Right forelimb (tissue), 1 donor: ENCODE data around the gene PDE4D.

Experiments used
- DNase-seq: peaks from one replicate; pipeline ENCODE4 v3.0.0-alpha.2; 2018

The PDE4D gene

GRCh38 chr5:59542306-59542705, 351.2 kb downstream of the PDE4D start:
- DNase-seq = no peak

GRCh38 chr5:59540366-59540765, 353.2 kb downstream of the PDE4D start:
- DNase-seq = no peak

GRCh38 chr5:59538750-59539121, 354.8 kb downstream of the PDE4D start:
- DNase-seq = no peak

- DNase-seq = no peak
Measured at GRCh38 chr5:59537961-59538749, 355.4 kb downstream of the PDE4D start.

GRCh38 chr5:59536875-59537274, 356.7 kb downstream of the PDE4D start:
- DNase-seq = no peak

- DNase-seq = no peak
Measured at GRCh38 chr5:59535561-59535960, 358.0 kb downstream of the PDE4D start.

- no peak for DNase-seq
Measured at GRCh38 chr5:59533730-59534108, 359.8 kb downstream of the PDE4D start.

GRCh38 chr5:59532979-59533729, 360.4 kb downstream of the PDE4D start:
- DNase-seq = no peak

- DNase-seq = no peak
Measured at GRCh38 chr5:59529239-59529638, 364.3 kb downstream of the PDE4D start.

- no peak for DNase-seq
Measured at GRCh38 chr5:59528202-59528862, 365.2 kb downstream of the PDE4D start.

- no peak for DNase-seq
Measured at GRCh38 chr5:59525957-59526356, 367.6 kb downstream of the PDE4D start.

GRCh38 chr5:59525311-59525710, 368.2 kb downstream of the PDE4D start:
- no peak for DNase-seq

GRCh38 chr5:59522201-59522831, 371.2 kb downstream of the PDE4D start:
- no peak for DNase-seq

GRCh38 chr5:59521476-59521875, 372.1 kb downstream of the PDE4D start:
- DNase-seq = no peak

- no peak for DNase-seq
Measured at GRCh38 chr5:59519338-59519737, 374.2 kb downstream of the PDE4D start.

GRCh38 chr5:59517926-59518585, 375.5 kb downstream of the PDE4D start:
- no peak for DNase-seq

- DNase-seq = no peak
Measured at GRCh38 chr5:59516161-59516560, 377.4 kb downstream of the PDE4D start.

- DNase-seq = no peak
Measured at GRCh38 chr5:59506285-59506877, 387.1 kb downstream of the PDE4D start.

- no peak for DNase-seq
Measured at GRCh38 chr5:59504043-59504442, 389.5 kb downstream of the PDE4D start.

GRCh38 chr5:59503220-59503619, 390.3 kb downstream of the PDE4D start:
- DNase-seq = no peak

- DNase-seq = no peak
Measured at GRCh38 chr5:59501316-59501715, 392.2 kb downstream of the PDE4D start.

- DNase-seq = no peak
Measured at GRCh38 chr5:59500014-59500413, 393.5 kb downstream of the PDE4D start.
